ENCODE results near the gene PHACTR2.

PHACTR2 gene

GRCh38 chr6:143752459-143752858, 74.7 kb downstream of the PHACTR2 start:
- no peak for DNase-seq
- H3K4me3 ChIP-seq (ENCODE audit: low read depth, low read length), result no peak overlapping the region
- H3K9me3 ChIP-seq (ENCODE audit: severe bottlenecking), result no peaks in the 10 kb centered on the region
- no peaks in the 10 kb centered on the region for H3K36me3 ChIP-seq
- TF ChIP-seq CTCF (IDR thresholded peaks at IDR 0.05; ENCODE audit: low read depth, low read length), result no peak
- H3K27me3 ChIP-seq (ENCODE audit: insufficient read depth, low read depth, severe bottlenecking), result no peaks in the 10 kb centered on the region
- no peak overlapping the region for H3K27ac ChIP-seq

GRCh38 chr6:143753678-143754077, 75.9 kb downstream of the PHACTR2 start:
- no peak overlapping the region for H3K4me3 ChIP-seq (ENCODE audit: low read depth, low read length)
- TF ChIP-seq CTCF (IDR thresholded peaks at IDR 0.05; ENCODE audit: low read depth, low read length), result no peak
- H3K27ac ChIP-seq, result no peak overlapping the region
- DNase-seq, result no peak
- no peaks in the 10 kb centered on the region for H3K9me3 ChIP-seq (ENCODE audit: severe bottlenecking)
- no peaks in the 10 kb centered on the region for H3K27me3 ChIP-seq (ENCODE audit: insufficient read depth, low read depth, severe bottlenecking)
- no peaks in the 10 kb centered on the region for H3K36me3 ChIP-seq

GRCh38 chr6:143754204-143754603, 76.4 kb downstream of the PHACTR2 start:
- H3K27ac ChIP-seq, result no peak overlapping the region
- no peak overlapping the region for H3K4me3 ChIP-seq (ENCODE audit: low read depth, low read length)
- no peaks in the 10 kb centered on the region for H3K36me3 ChIP-seq
- H3K9me3 ChIP-seq (ENCODE audit: severe bottlenecking), result no peaks in the 10 kb centered on the region
- DNase-seq, result no peak
- no peak for TF ChIP-seq CTCF (IDR thresholded peaks at IDR 0.05; ENCODE audit: low read depth, low read length)
- no peaks in the 10 kb centered on the region for H3K27me3 ChIP-seq (ENCODE audit: insufficient read depth, low read depth, severe bottlenecking)

GRCh38 chr6:143755301-143755744, 77.6 kb downstream of the PHACTR2 start:
- DNase-seq, result no peak
- Histone ChIP-seq H3K27me3 (ENCODE audit: insufficient read depth, low read depth, severe bottlenecking) (no peaks in the 10 kb centered on the region), H3K36me3 (no peaks in the 10 kb centered on the region), H3K27ac (no peak overlapping the region), H3K9me3 (ENCODE audit: severe bottlenecking) (no peaks in the 10 kb centered on the region), H3K4me3 (ENCODE audit: low read depth, low read length) (no peak overlapping the region)
- no peak for TF ChIP-seq CTCF (IDR thresholded peaks at IDR 0.05; ENCODE audit: low read depth, low read length)

- Histone ChIP-seq H3K27ac (no peak overlapping the region), H3K36me3 (no peaks in the 10 kb centered on the region), H3K27me3 (ENCODE audit: insufficient read depth, low read depth, severe bottlenecking) (no peaks in the 10 kb centered on the region), H3K9me3 (ENCODE audit: severe bottlenecking) (no peaks in the 10 kb centered on the region), H3K4me3 (ENCODE audit: low read depth, low read length) (no peak overlapping the region)
- TF ChIP-seq CTCF (IDR thresholded peaks at IDR 0.05; ENCODE audit: low read depth, low read length), result no peak
- no peak for DNase-seq
Measured at GRCh38 chr6:143757346-143757832, 79.6 kb downstream of the PHACTR2 start.

- DNase-seq, result peak; percentile 38
- no peak for TF ChIP-seq CTCF (IDR thresholded peaks at IDR 0.05; ENCODE audit: low read depth, low read length)
- H3K27me3 ChIP-seq (ENCODE audit: insufficient read depth, low read depth, severe bottlenecking), result no peaks in the 10 kb centered on the region
- no peaks in the 10 kb centered on the region for H3K36me3 ChIP-seq
- H3K4me3 ChIP-seq (ENCODE audit: low read depth, low read length), result no peak overlapping the region
- H3K27ac ChIP-seq, result no peak overlapping the region
- no peaks in the 10 kb centered on the region for H3K9me3 ChIP-seq (ENCODE audit: severe bottlenecking)
Measured at GRCh38 chr6:143758551-143758950, 80.8 kb downstream of the PHACTR2 start.

Data from WERI-Rb-1 (cell line).